T follicular helper cell (primary cell): ENCODE results near the gene WDR18.
"Not testable (repeated sequence)": the region's sequence is repeated elsewhere in the genome, so short reads cannot be mapped to it uniquely, and the experiment has no call there.

Source experiments
- DNase-seq: peaks from one replicate; pipeline ENCODE4 v3.0.0-alpha.2; 2020; ENCODE audit warnings: low read depth

Gene WDR18

DNA sequence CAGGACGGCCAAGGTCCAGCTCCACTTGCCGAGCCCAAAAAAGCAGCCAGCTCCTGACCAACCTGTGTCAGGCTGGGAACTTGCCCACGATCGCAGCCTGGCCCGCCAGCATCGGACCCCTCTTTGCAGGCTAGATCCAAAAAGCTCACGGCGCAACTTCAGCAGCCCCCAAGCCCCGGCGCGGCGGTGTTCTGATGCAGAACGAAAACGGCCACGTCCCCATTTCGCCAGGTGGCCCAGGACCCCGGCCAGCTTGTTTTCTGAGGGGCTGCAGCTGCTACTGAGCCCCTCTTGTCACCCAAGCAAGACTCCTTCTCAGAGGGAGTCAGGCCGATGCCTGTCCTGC is 35.4 kb downstream of the WDR18 start:
- DNase-seq: no peak

GRCh38 chr19:1019980-1020867 is 36.1 kb downstream of the WDR18 start:
- peak; percentile 38 for DNase-seq

DNA sequence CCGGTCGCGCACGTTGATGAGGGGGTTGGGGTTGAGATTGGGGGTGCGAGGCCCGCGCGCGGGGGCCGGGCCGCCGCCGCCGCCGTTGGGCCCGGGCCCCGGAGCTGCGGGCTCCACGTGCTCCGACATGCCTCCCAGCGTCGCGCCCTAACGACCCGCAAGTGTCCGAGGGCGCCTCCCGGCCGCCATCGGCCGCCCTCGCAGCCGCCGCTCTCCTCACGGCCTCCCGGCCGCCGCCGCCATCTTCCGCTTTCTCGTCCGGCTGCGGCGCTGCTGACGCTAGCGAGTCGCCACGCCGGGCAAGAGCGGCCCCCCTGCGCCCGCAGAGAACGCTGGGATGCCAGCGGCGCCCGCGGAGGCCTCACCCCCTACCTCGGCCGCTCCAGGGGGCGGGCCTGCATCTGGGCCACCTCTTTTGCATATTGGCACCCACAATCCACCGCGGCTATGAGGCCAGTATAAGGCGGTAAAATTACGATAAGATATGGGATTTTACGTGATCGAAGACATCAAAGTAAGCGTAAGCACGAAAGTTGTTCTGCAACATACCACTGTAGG is 36.8 kb downstream of the WDR18 start, which contains the start of gene TMEM259:
Gene TMEM259 (minus strand): TSS at position 256 of the 558 bp plus-strand sequence. CDS start 127 bp downstream, at position 129.
- peak; percentile 96 for DNase-seq

DNA sequence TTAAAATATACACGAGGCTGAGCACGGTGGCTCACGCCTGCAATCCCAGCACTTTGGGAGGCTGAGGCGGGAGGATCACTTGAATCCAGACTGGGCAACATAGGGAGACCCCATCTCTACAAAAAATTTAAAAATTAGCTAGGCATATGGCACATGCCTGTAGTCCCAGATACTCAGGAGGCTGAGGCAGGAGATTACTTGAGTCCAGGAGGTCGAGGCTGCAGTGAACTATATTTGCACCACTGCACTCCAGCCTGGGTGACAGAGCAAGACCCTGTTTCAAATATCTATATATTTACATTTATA is 39.7 kb downstream of the WDR18 start:
- not testable (repeated sequence) for DNase-seq

GRCh38 chr19:1025080-1025479 is 40.9 kb downstream of the WDR18 start:
- not testable (repeated sequence) for DNase-seq

DNA sequence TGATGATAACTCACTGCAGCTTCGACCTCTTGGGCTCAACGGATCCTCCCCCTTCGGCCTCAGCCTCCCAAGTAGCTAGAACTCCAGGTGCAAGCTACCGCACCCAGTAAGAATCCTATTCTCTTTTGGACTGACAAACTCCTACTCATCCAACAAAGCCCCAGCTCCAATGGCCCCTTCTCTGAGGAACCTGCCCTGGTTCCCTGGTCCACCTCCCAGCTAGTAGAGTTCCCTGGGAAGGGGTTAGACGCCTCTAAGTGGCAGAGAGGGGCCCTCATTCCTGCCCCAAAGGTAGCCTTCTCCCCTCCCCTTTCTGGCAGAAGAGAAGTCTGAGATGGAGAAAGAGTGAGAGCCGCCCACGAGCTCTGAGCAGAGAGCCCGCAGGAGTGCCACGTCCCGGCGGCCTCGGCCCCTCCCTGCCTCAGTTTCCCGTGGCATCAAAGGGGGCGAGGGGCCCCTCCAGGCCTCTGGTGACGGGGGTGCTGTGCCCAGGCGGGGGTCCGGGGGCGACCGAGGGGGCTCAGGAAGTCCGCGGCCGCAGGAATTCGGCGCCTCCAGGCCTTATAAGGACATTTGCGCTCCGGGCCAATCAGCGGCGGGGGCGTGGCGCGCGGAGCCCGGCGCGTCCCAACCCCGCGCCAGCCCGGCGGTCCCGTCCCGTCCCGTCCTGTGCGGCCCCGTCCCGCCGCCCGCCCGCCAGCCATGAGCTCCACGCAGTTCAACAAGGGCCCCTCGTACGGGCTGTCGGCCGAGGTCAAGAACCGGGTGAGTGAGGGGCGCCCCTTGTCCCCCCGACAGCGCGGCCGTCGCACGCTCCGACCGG is 42.0 kb downstream of the WDR18 start, which contains the start of gene CNN2:
Gene CNN2 (plus strand): TSS at position 649 of the 823 bp plus-strand sequence. CDS start 54 bp downstream, at position 703.
- DNase-seq: peak; percentile 45

DNA sequence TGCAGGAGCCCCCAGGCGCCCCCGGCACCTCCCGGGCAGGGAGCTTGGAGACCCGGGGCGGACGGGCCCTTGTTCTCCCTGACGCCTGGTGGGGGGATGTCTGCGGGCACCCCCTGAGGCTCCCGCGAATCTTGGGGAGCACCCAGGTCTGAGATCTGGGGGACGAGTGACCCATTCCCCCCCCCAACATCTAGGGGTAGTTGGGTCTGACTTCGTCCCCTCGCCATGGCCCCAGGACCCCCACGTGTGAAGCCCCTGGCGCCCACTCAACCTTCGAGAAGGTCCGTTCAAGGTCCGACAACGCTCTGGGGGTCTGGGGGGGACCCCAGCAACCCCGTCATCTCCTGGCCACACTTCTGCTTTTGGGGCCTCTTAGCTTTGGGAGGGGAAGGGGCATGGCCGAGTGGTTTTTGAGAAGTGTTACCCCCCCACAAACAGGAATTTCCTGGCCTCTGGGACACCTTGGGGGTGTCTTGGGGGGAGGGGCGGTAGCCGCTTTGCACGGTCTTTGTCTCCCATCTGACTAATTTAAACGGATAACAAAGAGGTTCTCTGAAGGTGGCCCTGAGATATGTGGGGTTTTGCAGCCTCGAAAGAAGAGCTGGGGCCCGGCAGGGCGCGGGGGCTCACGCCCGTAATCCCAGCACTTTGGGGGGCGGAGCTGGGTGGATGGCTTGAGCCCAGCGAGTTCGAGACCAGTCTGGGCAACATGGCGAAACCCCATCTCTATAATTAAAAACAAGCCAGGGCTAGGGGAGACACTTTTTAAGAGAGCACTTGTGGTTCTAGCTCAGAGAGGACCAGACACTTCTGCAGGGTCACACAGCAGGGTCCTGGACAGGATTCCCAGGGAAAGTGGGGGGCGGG is 42.9 kb downstream of the WDR18 start:
- no peak for DNase-seq

DNA sequence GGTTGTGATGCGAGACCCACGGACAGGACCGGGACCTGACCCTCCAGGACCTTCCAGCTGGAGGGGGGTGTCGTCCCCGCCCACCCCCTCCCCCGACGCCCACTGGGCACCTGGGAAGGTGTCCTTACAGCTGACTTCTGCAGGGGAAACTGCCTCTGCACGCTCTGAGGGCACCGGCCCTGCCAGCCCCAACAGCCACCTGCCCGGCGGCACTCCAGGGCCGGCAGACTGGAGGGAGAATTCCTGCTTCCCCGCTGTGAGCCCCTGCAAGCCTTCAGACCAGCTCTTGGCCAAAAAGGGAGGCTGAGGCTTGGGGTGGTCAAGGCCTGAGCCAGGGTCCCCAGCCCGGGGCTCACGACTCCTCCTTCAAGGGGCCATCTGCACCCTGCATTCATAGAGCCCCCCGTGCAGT is 43.5 kb downstream of the WDR18 start:
- DNase-seq: no peak

DNA sequence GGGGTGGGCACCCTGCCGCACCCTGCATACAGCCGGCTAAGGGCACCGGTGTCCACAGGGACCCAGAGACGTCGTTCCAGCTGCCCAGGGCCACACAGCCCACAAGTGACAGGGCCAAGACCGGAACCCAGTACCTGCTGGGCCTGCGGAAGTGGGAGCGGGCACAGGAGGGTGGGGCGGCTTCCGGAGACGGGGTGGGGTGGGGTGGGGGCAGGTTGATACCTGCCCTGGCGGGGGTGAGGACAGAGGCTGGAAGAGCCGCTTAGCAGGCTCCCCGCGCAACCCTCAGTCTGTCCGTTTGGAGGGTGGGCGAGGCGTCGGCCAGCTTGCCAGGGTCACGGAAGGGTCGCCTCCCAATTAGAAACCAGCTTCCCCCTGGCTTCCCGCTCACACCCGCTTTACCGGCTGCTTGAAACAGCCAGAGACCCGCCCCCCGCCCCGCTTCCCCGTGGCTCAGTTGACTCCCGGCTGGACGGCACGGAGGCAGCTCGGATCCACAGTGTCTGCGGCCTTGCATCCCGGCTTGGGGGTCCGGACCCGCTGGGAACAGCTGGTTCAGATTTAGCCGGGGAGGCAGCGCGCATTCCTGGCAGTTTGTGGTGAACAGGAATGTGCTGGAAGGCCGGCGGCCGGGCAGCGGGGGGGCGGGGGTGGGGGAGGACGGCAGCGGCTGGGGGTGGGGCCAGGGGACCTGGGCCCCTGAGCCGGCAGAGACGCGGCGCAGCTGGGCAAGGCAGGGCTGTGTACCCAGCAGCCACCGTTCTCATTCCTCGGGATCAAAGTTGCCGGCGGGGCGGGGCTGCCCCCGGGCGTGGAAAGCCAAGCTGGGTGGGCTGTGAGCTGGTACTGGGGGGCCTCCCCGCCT is 44.1 kb downstream of the WDR18 start:
- DNase-seq: peak; percentile 48

DNA sequence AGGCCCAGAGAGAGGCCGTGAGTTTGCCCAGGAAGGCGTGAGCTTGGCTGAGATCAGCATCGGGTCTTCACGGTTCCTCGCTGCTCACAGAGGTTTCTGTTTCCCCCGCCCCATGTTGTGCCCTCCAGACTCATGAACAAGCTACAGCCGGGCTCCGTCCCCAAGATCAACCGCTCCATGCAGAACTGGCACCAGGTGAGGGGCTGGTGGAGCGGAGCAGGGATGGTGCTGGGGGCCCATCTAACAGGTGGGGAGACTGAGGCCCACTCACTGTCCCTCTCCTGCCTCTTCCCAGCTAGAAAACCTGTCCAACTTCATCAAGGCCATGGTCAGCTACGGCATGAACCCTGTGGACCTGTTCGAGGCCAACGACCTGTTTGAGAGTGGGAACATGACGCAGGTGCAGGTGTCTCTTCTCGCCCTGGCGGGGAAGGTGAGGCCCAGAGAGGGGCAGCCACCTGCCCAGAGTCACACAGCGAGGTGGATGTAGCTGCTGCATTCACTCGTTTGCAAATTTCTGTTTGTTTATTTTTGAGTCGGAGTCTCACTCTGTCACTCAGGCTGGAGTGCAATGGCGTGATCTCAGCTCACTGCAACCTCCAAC is 48.2 kb downstream of the WDR18 start:
- DNase-seq: no peak

GRCh38 chr19:1035998-1036621 is 52.0 kb downstream of the WDR18 start:
- no peak for DNase-seq

DNA sequence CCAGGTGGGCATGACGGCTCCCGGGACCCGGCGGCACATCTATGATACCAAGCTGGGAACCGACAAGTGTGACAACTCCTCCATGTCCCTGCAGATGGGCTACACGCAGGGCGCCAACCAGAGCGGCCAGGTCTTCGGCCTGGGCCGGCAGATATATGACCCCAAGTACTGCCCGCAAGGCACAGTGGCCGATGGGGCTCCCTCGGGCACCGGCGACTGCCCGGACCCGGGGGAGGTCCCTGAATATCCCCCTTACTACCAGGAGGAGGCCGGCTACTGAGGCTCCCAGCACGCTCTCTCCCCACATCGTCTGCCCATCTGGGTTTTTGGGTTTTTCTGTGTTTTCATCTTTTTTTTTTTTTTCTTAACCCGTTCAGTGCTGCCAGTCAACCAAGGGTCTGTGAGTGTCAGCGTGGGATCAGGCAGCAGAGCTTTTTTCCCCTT is 53.5 kb downstream of the WDR18 start:
- no peak for DNase-seq

- DNase-seq: no peak
Measured at GRCh38 chr19:1038978-1039645, 55.0 kb downstream of the WDR18 start.

DNA sequence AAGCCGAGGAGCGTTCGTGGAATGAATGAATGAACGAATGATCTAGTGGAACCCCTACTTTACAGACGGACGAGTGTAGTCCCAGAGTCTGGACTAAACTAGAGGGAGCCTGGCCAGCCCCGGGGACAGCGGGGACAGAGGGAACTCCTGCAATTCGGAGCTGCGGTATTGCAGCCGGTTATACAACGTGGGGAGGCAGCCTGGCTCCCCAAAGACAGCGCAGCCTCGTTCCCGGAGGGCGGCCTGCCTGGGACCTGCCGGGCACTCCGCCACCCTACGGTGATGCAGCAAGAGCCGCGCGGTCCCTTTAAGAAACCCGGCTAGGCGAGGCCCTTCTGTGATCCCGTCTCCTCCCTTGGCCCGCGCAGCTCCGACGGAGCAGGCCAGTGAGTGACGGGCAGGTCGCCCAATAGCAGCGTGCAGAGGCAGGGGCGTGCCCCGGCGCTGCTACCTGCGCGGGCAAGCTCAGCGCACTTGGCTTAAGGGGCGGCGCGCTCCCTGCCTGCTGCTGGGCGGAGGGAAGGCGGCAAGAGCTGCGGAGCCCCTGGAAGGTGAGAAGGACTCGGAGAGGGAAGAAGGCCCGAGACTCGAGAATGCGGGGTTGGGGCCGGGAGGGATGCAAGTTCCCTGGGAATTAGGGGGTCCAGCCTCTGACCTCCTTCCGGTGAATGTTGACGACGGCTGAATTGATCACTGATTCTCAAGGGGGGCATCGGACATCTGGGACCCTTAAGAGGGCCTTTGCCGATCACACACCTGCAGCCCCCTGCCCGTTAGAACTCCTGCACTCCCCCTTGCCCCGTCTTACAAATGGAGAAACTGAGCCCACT is 55.7 kb downstream of the WDR18 start, which contains the start of gene ABCA7:
Gene ABCA7 (plus strand): TSS at position 462 of the 830 bp plus-strand sequence. CDS start 1,255 bp downstream, outside the sequence.
- peak; percentile 99 for DNase-seq

GRCh38 chr19:1040476-1041271 is 56.5 kb downstream of the WDR18 start:
- DNase-seq: peak; percentile 89

GRCh38 chr19:1041272-1041834 is 57.2 kb downstream of the WDR18 start:
- no peak for DNase-seq
